PFSK-1 (cell line): Measurements from ENCODE around the gene SGK1.

Source experiments
- POLR2AphosphoS5 ChIP-seq: IDR thresholded peaks from 2 replicates; pipeline ENCODE4 v1.6.1; 2012; ENCODE audit warnings: low read depth, mild to moderate bottlenecking, control low read depth, low read length, moderate library complexity
- TAF1 ChIP-seq: IDR thresholded peaks from 2 replicates; pipeline ENCODE4 v1.6.1; 2012; ENCODE audit warnings: low read length, control low read depth, borderline replicate concordance; ENCODE audit not compliant: insufficient read depth

DNA sequence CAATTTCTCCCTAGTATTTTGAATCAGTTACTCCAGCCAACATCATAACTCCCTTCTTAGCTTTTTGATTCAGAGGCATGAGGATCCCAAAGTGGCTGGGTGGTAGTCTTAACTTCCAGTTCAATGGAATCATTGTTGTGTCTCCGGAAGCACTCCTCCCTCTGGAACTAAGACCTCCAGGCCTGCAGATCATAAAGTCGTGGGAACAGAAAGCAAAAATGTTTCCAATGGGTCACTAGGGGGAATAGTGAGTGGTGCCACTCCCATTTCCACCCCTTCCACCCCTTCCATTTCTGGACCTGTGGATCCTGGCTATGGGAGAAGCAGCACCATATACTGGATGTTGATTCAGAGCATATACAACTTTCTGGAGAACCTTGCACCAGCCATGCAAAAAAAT is 130.8 kb downstream of the SGK1 start:
- TF ChIP-seq POLR2AphosphoS5 (no peak), TAF1 (no peak)
